HG03520 (cell line): ENCODE measurements around the gene BAD.

Experiments
- ATAC-seq: cut with Tn5 transposase; IDR thresholded peaks from one replicate; pipeline ENCODE4 v1.9.1; 2021; ENCODE audit warnings: mild to moderate bottlenecking, moderate library complexity; ENCODE audit not compliant: unreplicated experiment

BAD gene

GRCh38 chr11:64261556-64262080 is 22.8 kb downstream of the BAD start:
- ATAC-seq = no peak

GRCh38 chr11:64260147-64260708 is 24.2 kb downstream of the BAD start:
- no peak for ATAC-seq

- ATAC-seq = no peak
Measured at GRCh38 chr11:64259533-64260067, 24.9 kb downstream of the BAD start.

GRCh38 chr11:64258946-64259532 is 25.4 kb downstream of the BAD start:
- ATAC-seq = no peak

GRCh38 chr11:64258356-64258755 is 26.1 kb downstream of the BAD start:
- no peak for ATAC-seq

- no peak for ATAC-seq
Measured at GRCh38 chr11:64256300-64256699, 28.2 kb downstream of the BAD start.

GRCh38 chr11:64255135-64256128 is 29.0 kb downstream of the BAD start:
- ATAC-seq = no peak

- no peak for ATAC-seq
Measured at GRCh38 chr11:64254326-64254725, 30.1 kb downstream of the BAD start.

GRCh38 chr11:64253481-64253880 is 31.0 kb downstream of the BAD start:
- ATAC-seq = no peak

GRCh38 chr11:64253043-64253442 is 31.4 kb downstream of the BAD start:
- no peak for ATAC-seq

GRCh38 chr11:64252003-64252872 is 32.2 kb downstream of the BAD start:
- ATAC-seq = no peak

GRCh38 chr11:64251753-64252002 is 32.8 kb downstream of the BAD start:
- no peak for ATAC-seq

GRCh38 chr11:64251016-64251752 is 33.3 kb downstream of the BAD start, which contains the start of gene PLCB3:
PLCB3 (plus strand) TSS chr11:64251530; CDS start chr11:64251650, 120 bp downstream.
- ATAC-seq = no peak

- ATAC-seq = no peak
Measured at GRCh38 chr11:64250415-64251015, 34.0 kb downstream of the BAD start.

GRCh38 chr11:64249563-64250414 is 34.7 kb downstream of the BAD start:
- ATAC-seq = no peak

GRCh38 chr11:64249038-64249437 is 35.4 kb downstream of the BAD start:
- ATAC-seq = no peak

GRCh38 chr11:64248578-64248977 is 35.9 kb downstream of the BAD start:
- ATAC-seq = no peak

- no peak for ATAC-seq
Measured at GRCh38 chr11:64247729-64248531, 36.5 kb downstream of the BAD start.
